Neural cell (in vitro differentiated cells): Measurements from ENCODE around the gene CTSE. TPM values are rescaled to one million over a fixed set of nuclear protein-coding genes. Genes with fewer than 3 reads are reported as not detected.

ENCODE experiments used
- H2AFZ ChIP-seq: fragments of 200-600, 300-800 bp; sonication (generic), shearing (Covaris generic); 2 replicates; pipeline ENCODE4 v1.6.0; 2014; ENCODE audit warnings: low read depth, mild to moderate bottlenecking, antibody characterized with exemption, low read length, moderate library complexity
- H3F3A ChIP-seq: fragments of 200-600 bp; shearing (Covaris generic); 2 replicates; pipeline ENCODE4 v1.6.1; 2016; ENCODE audit warnings: mild to moderate bottlenecking, moderate library complexity, mixed read lengths, antibody characterized with exemption, low read length; ENCODE audit not compliant: insufficient read depth, poor library complexity, severe bottlenecking
- H3K27ac ChIP-seq: fragments of 200-600, 300-800 bp; sonication (generic), shearing (Covaris generic); 2 replicates; pipeline ENCODE4 v1.5.1; 2014; ENCODE audit warnings: mild to moderate bottlenecking, low read length, moderate library complexity
- H3K27me3 ChIP-seq: fragments of 300-800, 200-600 bp; sonication (generic), shearing (Covaris generic); 2 replicates; pipeline ENCODE4 v1.6.0; 2014; ENCODE audit warnings: mild to moderate bottlenecking, low read depth, low read length, moderate library complexity; ENCODE audit not compliant: insufficient read depth
- H3K36me3 ChIP-seq: fragments of 300-800, 200-600 bp; sonication (generic), shearing (Covaris generic); 2 replicates; pipeline ENCODE4 v1.5.1; 2014; ENCODE audit warnings: mild to moderate bottlenecking, antibody characterized with exemption, low read length, moderate library complexity; ENCODE audit not compliant: insufficient read depth
- H3K4me2 ChIP-seq: fragments of 300-800, 200-600 bp; sonication (generic), shearing (Covaris generic); 2 replicates; pipeline ENCODE4 v1.6.0; 2014; ENCODE audit warnings: mild to moderate bottlenecking, low read length
- H3K4me3 ChIP-seq: fragments of 300-800, 200-600 bp; sonication (generic), shearing (Covaris generic); 2 replicates; pipeline ENCODE4 v1.5.1; 2014; ENCODE audit warnings: mild to moderate bottlenecking, low read length, moderate library complexity
- H3K79me2 ChIP-seq: fragments of 200-600 bp; shearing (Covaris generic); replicated peaks from 2 replicates; pipeline ENCODE4 v1.6.0; 2014; ENCODE audit warnings: mild to moderate bottlenecking, low read length, moderate library complexity; ENCODE audit not compliant: insufficient read depth
- H3K9ac ChIP-seq: fragments of 300-800, 200-600 bp; sonication (generic), shearing (Covaris generic); 2 replicates; pipeline ENCODE4 v1.6.1; 2016; ENCODE audit warnings: mild to moderate bottlenecking, low read length, mixed read lengths
- H3K9me2 ChIP-seq: fragments of 200-600 bp; shearing (Covaris generic); 2 replicates; pipeline ENCODE4 v1.6.1; 2016; ENCODE audit warnings: mild to moderate bottlenecking, low read length, mixed read lengths; ENCODE audit not compliant: insufficient read depth
- H3K9me3 ChIP-seq: fragments of 200-600, 300-800 bp; sonication (generic), shearing (Covaris generic); 2 replicates; pipeline ENCODE4 v1.6.1; 2016; ENCODE audit warnings: mild to moderate bottlenecking, mixed run types, low read length, moderate library complexity, mixed read lengths
- H4K20me1 ChIP-seq: fragments of 200-600 bp; shearing (Covaris generic); 2 replicates; pipeline ENCODE4 v1.6.1; 2016; ENCODE audit warnings: mild to moderate bottlenecking, mixed run types; ENCODE audit not compliant: insufficient read depth
- CTCF ChIP-seq: fragments of 450-650 bp; IDR thresholded peaks from 2 replicates; pipeline ENCODE4 v1.5.1; 2014; ENCODE audit warnings: antibody characterized with exemption, mild to moderate bottlenecking, moderate library complexity; ENCODE audit not compliant: poor library complexity, severe bottlenecking
- EP300 ChIP-seq: fragments of 450-650 bp; conservative IDR thresholded peaks from 2 replicates; pipeline ENCODE4 v1.6.1; 2014; ENCODE audit warnings: antibody characterized with exemption, mild to moderate bottlenecking, moderate library complexity; ENCODE audit not compliant: poor library complexity, severe bottlenecking
- EZH2 ChIP-seq: fragments of 200-600, 300-800 bp; shearing (Covaris generic), sonication (generic); IDR thresholded peaks from 2 replicates; pipeline ENCODE4 v1.6.1; 2014; ENCODE audit warnings: antibody characterized with exemption, low read length, borderline replicate concordance, mild to moderate bottlenecking; ENCODE audit not compliant: insufficient read depth, poor library complexity, severe bottlenecking
- MXI1 ChIP-seq: fragments of 450-650 bp; conservative IDR thresholded peaks from 2 replicates; pipeline ENCODE4 v1.6.1; 2014; ENCODE audit warnings: antibody characterized with exemption, mild to moderate bottlenecking; ENCODE audit not compliant: poor library complexity, severe bottlenecking
- POLR2AphosphoS5 ChIP-seq: IDR thresholded peaks from 2 replicates; pipeline ENCODE4 v1.6.1; 2012
- RAD21 ChIP-seq: fragments of 450-650 bp; conservative IDR thresholded peaks from 2 replicates; pipeline ENCODE4 v1.6.1; 2014; ENCODE audit warnings: antibody characterized with exemption, mild to moderate bottlenecking, moderate library complexity
- REST ChIP-seq: IDR thresholded peaks from 2 replicates; pipeline ENCODE4 v1.6.1; 2012; ENCODE audit warnings: borderline replicate concordance
- SMC3 ChIP-seq: fragments of 450-650 bp; conservative IDR thresholded peaks from 2 replicates; pipeline ENCODE4 v1.6.1; 2014; ENCODE audit warnings: antibody characterized with exemption, mild to moderate bottlenecking, moderate library complexity; ENCODE audit not compliant: poor library complexity
- TAF1 ChIP-seq: IDR thresholded peaks from 2 replicates; pipeline ENCODE4 v1.6.1; 2012; ENCODE audit warnings: low read depth
- polyA plus RNA-seq: library from polyadenylated mRNA; depleted of rRNA; stranded (reverse); fragments of >200 nt; gene quantifications from 2 replicates; pipeline ENCODE4 v1.2.3, GENCODE V29; 2014

CTSE gene
- polyA plus RNA-seq, 1 donor from 2014 or later, result not detected

- no peaks in the 10 kb centered on the region for H3K9me3 ChIP-seq
- no peak overlapping the region for H3K4me2 ChIP-seq
- H4K20me1 ChIP-seq, result no peaks in the 10 kb centered on the region
- H3F3A ChIP-seq, result no peaks in the 10 kb centered on the region
- no peak overlapping the region for H3K27ac ChIP-seq
- no peak overlapping the region for H2AFZ ChIP-seq
- H3K4me3 ChIP-seq, result no peak overlapping the region
- no peaks in the 10 kb centered on the region for H3K27me3 ChIP-seq
- no peaks in the 10 kb centered on the region for H3K9me2 ChIP-seq
- TF ChIP-seq MXI1 (no peak), CTCF (no peak), TAF1 (no peak), RAD21 (no peak), POLR2AphosphoS5 (no peak), EZH2 (no peak), REST (no peak), SMC3 (no peak), EP300 (no peak)
- no peak overlapping the region for H3K9ac ChIP-seq
- no peaks in the 10 kb centered on the region for H3K36me3 ChIP-seq
- no peaks in the 10 kb centered on the region for H3K79me2 ChIP-seq
These were observed 9.1 kb downstream of the CTSE start for GRCh38 chr1:206014601-206015000.

- no peak for TF ChIP-seq POLR2AphosphoS5
- TF ChIP-seq SMC3, result no peak
- TF ChIP-seq EP300, result no peak
- no peak for TF ChIP-seq RAD21
- no peak for TF ChIP-seq REST
- TF ChIP-seq MXI1, result no peak
- TF ChIP-seq TAF1, result no peak
- Histone ChIP-seq H3K27me3 (no peaks in the 10 kb centered on the region), H4K20me1 (no peaks in the 10 kb centered on the region), H2AFZ (no peak overlapping the region), H3K36me3 (no peaks in the 10 kb centered on the region), H3K9me3 (no peaks in the 10 kb centered on the region), H3K9ac (no peak overlapping the region), H3K79me2 (no peaks in the 10 kb centered on the region), H3K27ac (no peak overlapping the region), H3F3A (no peaks in the 10 kb centered on the region), H3K4me2 (no peak overlapping the region), H3K4me3 (no peak overlapping the region), H3K9me2 (no peaks in the 10 kb centered on the region)
These were observed 10.5 kb downstream of the CTSE start for GRCh38 chr1:206013026-206013795.
